NB4 (cell line): Measurements from ENCODE around the gene C1orf21.

ENCODE experiments used
- DNase-seq: peaks from one replicate; pipeline ENCODE4 v3.0.0; 2010; ENCODE audit warnings: low read depth
- H3K4me3 ChIP-seq: one replicate; pipeline ENCODE4 v1.5.1; 2011; ENCODE audit warnings: mild to moderate bottlenecking, low read depth, low read length, moderate library complexity
- MYC ChIP-seq: IDR thresholded peaks from 2 replicates; pipeline ENCODE4 v1.6.1; 2011; ENCODE audit warnings: low read depth, low read length
- POLR2A ChIP-seq: IDR thresholded peaks from 2 replicates; pipeline ENCODE4 v1.6.1; 2011; ENCODE audit warnings: mild to moderate bottlenecking; ENCODE audit not compliant: insufficient read length; ENCODE audit errors: extremely low read depth
- TF ChIP-seq, protein P1 (sequence below): IDR thresholded peaks from 2 replicates; pipeline ENCODE4 v1.6.1; 2011; ENCODE audit warnings: low read depth, low read length
- TF ChIP-seq, protein P2 (sequence below): IDR thresholded peaks from one replicate; pipeline ENCODE4 v1.5.1; 2012; ENCODE audit warnings: low read depth, low read length

Gene C1orf21

DNA sequence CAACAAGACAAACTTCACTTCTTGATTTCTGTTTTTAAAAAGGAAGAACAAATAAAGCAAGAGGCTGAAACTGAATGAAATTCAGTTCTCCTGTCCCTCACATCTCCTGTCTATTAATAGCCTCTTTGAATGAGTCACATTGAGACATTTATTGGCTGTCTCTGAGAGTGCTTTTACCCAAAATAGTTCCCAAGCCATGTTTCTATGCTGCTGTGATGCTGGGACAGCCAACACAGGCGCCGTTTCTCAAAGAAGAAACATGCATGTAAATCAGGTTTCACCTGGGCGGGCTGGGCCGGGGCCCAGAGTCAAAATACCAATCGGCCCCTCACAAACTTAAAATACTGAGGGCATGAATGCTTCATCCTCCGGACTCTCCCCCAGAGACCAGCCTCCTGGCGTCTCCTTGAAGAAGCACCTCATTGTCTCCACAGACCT is 262.6 kb downstream of the C1orf21 start:
- no peak overlapping the region for H3K4me3 ChIP-seq
- TF ChIP-seq MYC (no peak), POLR2A (no peak)
- TF ChIP-seq, protein P1, sequence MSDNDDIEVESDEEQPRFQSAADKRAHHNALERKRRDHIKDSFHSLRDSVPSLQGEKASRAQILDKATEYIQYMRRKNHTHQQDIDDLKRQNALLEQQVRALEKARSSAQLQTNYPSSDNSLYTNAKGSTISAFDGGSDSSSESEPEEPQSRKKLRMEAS: no peak
- TF ChIP-seq, protein P2, sequence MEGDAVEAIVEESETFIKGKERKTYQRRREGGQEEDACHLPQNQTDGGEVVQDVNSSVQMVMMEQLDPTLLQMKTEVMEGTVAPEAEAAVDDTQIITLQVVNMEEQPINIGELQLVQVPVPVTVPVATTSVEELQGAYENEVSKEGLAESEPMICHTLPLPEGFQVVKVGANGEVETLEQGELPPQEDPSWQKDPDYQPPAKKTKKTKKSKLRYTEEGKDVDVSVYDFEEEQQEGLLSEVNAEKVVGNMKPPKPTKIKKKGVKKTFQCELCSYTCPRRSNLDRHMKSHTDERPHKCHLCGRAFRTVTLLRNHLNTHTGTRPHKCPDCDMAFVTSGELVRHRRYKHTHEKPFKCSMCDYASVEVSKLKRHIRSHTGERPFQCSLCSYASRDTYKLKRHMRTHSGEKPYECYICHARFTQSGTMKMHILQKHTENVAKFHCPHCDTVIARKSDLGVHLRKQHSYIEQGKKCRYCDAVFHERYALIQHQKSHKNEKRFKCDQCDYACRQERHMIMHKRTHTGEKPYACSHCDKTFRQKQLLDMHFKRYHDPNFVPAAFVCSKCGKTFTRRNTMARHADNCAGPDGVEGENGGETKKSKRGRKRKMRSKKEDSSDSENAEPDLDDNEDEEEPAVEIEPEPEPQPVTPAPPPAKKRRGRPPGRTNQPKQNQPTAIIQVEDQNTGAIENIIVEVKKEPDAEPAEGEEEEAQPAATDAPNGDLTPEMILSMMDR: no peak
- DNase-seq: no peak

DNA sequence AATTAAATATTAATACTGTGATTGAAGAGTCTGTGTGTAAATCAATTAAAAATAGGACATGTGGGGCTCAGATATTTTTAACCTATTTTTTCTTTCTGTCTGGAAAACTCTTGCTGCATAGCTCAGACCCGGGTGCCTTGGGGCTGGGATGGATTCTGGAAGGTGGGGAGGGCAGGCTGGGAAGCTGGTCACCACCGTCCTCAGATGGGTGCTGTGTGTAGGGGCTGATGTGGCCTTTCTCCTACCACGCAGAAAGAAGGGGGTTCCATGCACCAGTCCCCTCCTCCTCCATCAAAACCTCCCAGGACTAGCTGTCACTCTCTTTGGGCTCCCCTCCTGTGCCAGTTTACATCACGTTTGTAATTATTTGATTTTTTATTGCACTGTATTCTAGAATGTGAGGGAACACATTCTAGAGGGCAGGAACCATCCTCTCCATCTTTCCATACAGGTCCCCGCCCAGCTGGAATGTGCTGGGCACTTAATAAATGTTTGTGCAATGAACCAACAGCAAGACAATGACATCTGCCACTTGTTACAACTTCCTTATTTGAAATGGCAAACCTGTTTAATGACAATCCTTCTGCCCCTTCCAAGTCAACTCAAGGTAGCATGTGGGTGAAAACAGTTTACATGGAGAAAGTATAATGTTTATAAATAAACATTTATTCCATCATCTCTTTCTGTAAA is 263.5 kb downstream of the C1orf21 start:
- TF ChIP-seq POLR2A: no peak
- TF ChIP-seq, protein P2: no peak
- TF ChIP-seq, protein P1: no peak
- no peak for TF ChIP-seq MYC
- no peak for DNase-seq
- H3K4me3 ChIP-seq: no peak overlapping the region

DNA sequence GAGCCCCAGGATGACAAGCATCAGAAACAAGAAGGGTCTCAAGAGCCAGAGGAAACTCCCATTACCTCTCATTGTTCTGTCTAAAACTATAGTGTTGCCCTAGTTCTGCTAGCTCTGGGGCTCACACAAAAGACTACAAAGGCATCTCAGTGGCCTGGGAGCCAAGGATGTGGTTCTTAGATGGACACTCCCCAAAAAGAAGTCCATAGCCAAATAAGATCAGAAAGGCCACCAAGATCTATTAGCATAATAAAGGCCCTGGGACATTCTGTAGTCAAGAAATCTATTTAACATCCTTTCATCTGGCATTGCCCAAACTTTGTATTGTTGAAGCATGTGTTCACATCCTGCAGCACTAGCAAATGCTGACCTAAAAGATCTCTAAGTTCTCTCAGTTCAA is 268.4 kb downstream of the C1orf21 start:
- no peak overlapping the region for H3K4me3 ChIP-seq
- TF ChIP-seq, protein P2: no peak
- TF ChIP-seq, protein P1: no peak
- TF ChIP-seq POLR2A (no peak), MYC (no peak)
- DNase-seq: no peak

DNA sequence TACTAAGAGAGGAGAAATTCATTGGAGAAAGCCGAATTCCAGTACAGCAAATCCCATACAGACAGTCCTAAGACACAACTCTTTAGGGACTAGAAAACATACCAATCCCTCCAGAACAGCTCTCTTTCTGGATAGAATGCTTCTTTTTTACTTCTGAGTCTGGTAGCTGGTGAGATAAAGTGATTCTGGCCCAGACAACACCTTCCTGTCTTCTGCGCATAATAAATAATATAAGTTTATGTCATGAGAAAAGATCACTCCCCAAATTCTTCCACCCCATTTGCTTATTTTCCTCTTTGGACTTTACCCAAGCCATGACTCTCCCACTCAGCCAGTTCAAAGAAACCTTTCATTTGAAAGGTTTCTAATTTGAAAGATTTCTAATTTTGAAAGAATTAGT is 269.4 kb downstream of the C1orf21 start:
- H3K4me3 ChIP-seq: no peak overlapping the region
- DNase-seq: no peak
- TF ChIP-seq, protein P2: no peak
- TF ChIP-seq, protein P1: no peak
- TF ChIP-seq POLR2A (no peak), MYC (no peak)

DNA sequence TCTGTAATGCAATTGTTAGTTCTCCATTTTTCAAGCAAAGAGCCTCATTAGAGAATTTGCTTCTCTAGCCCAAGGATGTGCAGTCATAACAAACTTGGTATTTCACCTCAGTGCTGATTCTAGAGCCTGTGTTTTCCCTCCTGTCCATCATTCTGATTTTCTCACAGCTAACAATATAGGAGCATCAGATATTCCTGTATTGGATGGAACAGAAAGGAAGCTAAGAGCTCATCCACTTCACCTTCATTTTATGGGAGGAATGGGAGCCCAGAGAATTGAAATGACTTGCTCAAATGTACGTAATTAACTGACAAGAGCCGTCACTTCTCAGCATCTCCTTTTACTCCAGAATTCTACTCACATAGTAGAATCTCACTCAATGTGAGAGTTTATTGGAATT is 271.2 kb downstream of the C1orf21 start:
- TF ChIP-seq, protein P2: no peak
- no peak for TF ChIP-seq MYC
- no peak for TF ChIP-seq POLR2A
- TF ChIP-seq, protein P1: no peak
- no peak for DNase-seq
- H3K4me3 ChIP-seq: no peak overlapping the region
